Lower leg skin (tissue), 4 donors: ENCODE measurements around the gene GOLGA1. TPM values are rescaled to one million over a fixed set of nuclear protein-coding genes. Genes with fewer than 3 reads are reported as not detected.
A peak's percentile ranks its signal among the peaks of the same experiment; 100 is the strongest.
"Not testable (repeated sequence)": the region's sequence is repeated elsewhere in the genome, so short reads cannot be mapped to it uniquely, and the experiment has no call there.

Source experiments
- DNase-seq, 2 donors: peaks; one replicate each; pipeline ENCODE4 v3.0.0-alpha.2; 2019; ENCODE audit warnings: low spot score in 2 of 2
- H3K4me3 ChIP-seq: fragments of 200-600 bp; sonication (generic); 2 replicates; pipeline ENCODE4 v1.5.1; 2017; ENCODE audit warnings: mild to moderate bottlenecking, low read depth; ENCODE audit not compliant: poor library complexity, severe bottlenecking
- POLR2A ChIP-seq, 2 donors: fragments of 450-650 bp; IDR thresholded peaks; one replicate each; pipeline ENCODE4 v1.6.1; 2016 to 2017; ENCODE audit warnings: antibody characterized with exemption in 2 of 2, mild to moderate bottlenecking in 1 of 2, moderate library complexity in 1 of 2
- WGBS, 2 donors: methylation state at CpG; one replicate each; pipeline ENCODE4 v1.1.5; 2018; 5-methylcytosine and 5-hydroxymethylcytosine counted together
- intact Hi-C: fragments of 100-400 bp; cut with DNase I; formaldehyde crosslinking; loops from one replicate; pipeline ENCODE4 v1.15.0; 2023; ENCODE audit warnings: low total_unique reads
- total RNA-seq, 4 donors: library from RNA; depleted of rRNA; stranded (reverse); fragments of >200 nt; gene quantifications; one replicate each; pipeline ENCODE4 v1.1.0, GENCODE V29; 2016
- TF ChIP-seq, protein P1 (sequence below), 3 donors: fragments of 450-650 bp; IDR thresholded peaks; one replicate each; pipeline ENCODE4 v1.5.1; 2016; ENCODE audit warnings: antibody characterized with exemption in 3 of 3, mild to moderate bottlenecking in 3 of 3, moderate library complexity in 2 of 3

GOLGA1 gene
- total RNA-seq, 4 donors from 2014 or later: 15.0 to 23.4 (median 18.0) TPM

DNA sequence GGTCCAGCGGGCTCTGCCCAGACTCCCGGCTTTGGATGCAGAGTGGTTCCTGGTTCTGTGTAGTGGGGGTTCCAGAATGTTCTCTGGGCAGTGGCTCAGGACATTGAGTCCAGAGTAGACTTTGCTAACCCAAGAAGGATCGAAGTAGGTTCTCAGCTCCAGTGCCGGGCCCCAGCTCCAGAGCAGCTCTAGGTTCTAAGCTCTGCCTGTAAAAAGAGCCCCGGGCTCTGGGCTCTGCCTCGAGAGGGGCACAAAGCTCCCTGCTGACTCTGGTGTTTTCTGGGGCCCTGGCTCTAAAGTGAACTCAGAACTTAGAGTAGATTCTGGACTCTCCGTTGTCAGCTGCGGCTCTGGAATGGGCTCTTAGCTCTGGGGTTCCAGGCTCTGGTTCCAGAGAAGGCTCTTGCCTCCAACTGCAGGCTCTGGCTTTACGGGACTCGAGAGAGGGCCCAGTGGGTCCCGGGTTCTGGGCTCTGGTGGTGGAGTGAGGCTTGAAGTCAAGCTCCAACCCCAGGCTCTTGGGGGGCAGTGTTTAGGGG is 87.2 kb downstream of the GOLGA1 start:
- DNase-seq: no peak
- H3K4me3 ChIP-seq: no peak overlapping the region
- TF ChIP-seq POLR2A (IDR thresholded peaks at IDR 0.05): no peak
- TF ChIP-seq, protein P1, sequence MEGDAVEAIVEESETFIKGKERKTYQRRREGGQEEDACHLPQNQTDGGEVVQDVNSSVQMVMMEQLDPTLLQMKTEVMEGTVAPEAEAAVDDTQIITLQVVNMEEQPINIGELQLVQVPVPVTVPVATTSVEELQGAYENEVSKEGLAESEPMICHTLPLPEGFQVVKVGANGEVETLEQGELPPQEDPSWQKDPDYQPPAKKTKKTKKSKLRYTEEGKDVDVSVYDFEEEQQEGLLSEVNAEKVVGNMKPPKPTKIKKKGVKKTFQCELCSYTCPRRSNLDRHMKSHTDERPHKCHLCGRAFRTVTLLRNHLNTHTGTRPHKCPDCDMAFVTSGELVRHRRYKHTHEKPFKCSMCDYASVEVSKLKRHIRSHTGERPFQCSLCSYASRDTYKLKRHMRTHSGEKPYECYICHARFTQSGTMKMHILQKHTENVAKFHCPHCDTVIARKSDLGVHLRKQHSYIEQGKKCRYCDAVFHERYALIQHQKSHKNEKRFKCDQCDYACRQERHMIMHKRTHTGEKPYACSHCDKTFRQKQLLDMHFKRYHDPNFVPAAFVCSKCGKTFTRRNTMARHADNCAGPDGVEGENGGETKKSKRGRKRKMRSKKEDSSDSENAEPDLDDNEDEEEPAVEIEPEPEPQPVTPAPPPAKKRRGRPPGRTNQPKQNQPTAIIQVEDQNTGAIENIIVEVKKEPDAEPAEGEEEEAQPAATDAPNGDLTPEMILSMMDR (IDR thresholded peaks at IDR 0.05): no peak
- WGBS, 2 donors: 48 to 57% methylated on average over 10 to 11 of the region's 11 CpGs
- intact Hi-C loops: loop anchor here (2.0 kb wide), 1 partner anchor 81 kb away; no protein-coding TSS in a partner anchor

DNA sequence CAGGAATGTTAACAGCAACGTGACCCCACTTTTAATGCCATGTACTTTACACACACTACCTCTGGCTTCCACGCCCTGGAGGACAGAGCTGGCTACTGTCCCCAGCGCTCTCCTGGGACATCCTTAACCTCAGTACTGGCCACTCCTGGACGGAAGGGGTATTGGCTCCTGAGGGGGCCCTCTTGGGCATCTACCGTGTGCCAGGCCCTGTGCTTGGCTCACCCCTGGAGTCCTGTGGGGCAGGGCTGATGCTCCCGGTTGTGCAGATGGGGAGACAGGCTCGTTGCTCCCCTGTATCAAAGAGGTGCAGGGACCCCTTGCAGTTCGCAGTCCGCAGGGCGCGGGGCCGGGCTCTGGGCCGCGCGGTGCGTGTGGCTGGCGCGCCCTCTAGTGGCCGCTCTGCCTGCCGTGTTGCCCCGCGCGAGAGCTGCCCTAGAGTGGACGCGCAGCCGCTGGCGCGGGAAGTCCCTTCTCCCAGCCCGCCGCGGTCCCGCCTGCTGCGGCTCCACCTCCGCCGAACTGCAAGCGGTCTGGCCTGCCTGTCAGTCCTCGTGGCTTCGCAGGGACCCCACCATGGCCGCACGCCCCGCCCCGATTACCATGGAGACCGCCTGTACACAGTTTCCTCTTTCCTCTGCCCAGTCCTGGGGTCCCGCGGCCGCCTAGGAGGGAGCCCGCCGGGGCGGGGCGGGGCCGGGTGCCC is 87.9 kb downstream of the GOLGA1 start, which contains the start of gene WDR38:
Gene WDR38, plus strand, starts transcription at position 632 of the 703 bp plus-strand sequence. CDS start 72 bp downstream, outside the sequence.
- 3 to 4% methylated on average over 30 to 33 of the region's 51 CpGs for WGBS, 2 donors
- TF ChIP-seq, protein P1 (IDR thresholded peaks at IDR 0.05): peak in 1 of 3 donors; percentile 90
- no peak for TF ChIP-seq POLR2A (IDR thresholded peaks at IDR 0.05)
- intact Hi-C loops: loop anchor here (2.0 kb wide), 1 partner anchor 80 kb away; no protein-coding TSS in a partner anchor
- no peak within 1 kb of the TSS for H3K4me3 ChIP-seq
- DNase-seq: peak in 1 of 2 donors; percentile 94

DNA sequence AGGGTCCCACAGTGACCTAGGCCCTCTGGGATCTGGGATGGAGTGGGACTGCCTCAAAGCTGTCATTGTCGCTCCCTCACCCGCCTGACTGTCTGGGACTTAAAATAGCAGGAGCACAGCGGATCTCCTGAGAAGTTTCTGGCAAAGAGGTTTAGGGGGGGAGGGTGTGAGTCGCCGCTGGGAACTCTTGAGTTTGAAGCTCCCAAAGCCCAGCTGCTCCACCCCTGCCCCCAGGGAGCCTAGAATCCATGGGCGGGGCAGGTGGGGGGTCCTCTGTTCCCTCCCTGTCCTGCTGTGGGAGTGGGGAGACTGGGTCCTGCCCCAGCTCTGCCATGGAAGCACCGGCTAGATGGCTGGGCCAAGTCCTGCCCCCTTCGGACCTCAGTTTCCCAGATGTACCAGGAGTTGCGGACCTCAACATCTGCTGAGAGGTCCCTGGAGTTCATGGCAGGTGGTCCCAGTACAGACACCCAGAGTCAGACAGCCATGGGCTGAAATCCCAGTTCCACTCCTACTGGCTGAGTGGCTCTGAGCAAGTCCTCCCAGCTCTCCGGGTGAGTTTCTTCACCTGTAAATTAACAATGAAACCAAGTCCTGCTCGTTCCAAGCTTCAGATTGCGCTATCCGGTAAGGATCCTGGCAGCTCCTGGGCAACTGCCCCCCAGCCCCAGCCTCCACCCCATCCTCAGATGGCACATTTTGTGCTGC is 88.6 kb downstream of the GOLGA1 start:
- intact Hi-C loops: loop anchor here (2.0 kb wide), 1 partner anchor 79 kb away; no protein-coding TSS in a partner anchor
- H3K4me3 ChIP-seq: no peak overlapping the region
- 44 to 47% methylated on average over 12 of the region's 13 CpGs for WGBS, 2 donors
- no peak for DNase-seq
- TF ChIP-seq, protein P1 (IDR thresholded peaks at IDR 0.05): no peak
- TF ChIP-seq POLR2A (IDR thresholded peaks at IDR 0.05): no peak

DNA sequence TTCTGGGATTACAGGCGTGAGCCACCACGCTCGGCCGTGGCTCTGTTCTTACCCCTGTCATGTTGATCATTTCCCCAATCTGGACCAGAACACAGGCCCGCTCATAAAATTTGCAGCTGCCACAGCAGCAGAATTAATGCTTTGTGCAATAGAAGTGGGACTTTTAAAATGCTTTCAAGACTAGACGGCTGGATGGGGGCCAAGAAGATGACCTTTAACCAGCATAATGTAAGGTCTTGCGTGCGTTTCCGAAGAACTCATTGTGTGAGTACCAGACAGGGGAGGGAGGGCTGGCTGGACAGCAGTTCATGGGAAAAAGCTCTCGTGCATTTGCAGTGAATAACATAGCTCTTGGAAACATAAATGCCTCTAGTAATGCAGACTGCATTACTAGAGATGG is 91.1 kb downstream of the GOLGA1 start:
- TF ChIP-seq POLR2A (IDR thresholded peaks at IDR 0.05): no peak
- TF ChIP-seq, protein P1 (IDR thresholded peaks at IDR 0.05): no peak
- no peak for DNase-seq
- WGBS, 2 donors: 56 to 66% methylated on average over 10 of the region's 10 CpGs
- H3K4me3 ChIP-seq: no peak overlapping the region
- intact Hi-C loops: no loop called here

DNA sequence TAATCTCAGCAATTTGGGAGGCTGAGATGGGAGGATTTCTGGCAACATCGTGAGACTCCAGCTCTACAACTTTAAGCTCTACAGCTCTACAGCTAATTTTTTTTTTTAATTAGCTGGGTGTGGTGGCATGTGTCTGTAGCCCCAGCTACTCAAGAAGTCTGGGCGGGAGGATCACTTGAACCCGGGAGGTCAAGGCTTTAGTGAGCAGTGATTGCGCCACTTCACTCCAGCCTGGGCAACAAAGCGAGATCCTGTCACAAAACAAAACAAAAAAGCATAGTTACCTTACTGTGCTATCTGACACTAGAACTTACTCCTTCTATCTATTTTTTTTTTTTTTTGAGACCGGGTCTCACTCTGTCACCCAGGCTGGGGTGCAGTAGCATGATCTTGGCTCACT is 93.9 kb downstream of the GOLGA1 start:
- 70 to 85% methylated on average over 6 of the region's 6 CpGs for WGBS, 2 donors
- no peak for DNase-seq
- intact Hi-C loops: no loop called here
- no peak overlapping the region for H3K4me3 ChIP-seq
- TF ChIP-seq, protein P1 (IDR thresholded peaks at IDR 0.05): no peak
- TF ChIP-seq POLR2A (IDR thresholded peaks at IDR 0.05): no peak

DNA sequence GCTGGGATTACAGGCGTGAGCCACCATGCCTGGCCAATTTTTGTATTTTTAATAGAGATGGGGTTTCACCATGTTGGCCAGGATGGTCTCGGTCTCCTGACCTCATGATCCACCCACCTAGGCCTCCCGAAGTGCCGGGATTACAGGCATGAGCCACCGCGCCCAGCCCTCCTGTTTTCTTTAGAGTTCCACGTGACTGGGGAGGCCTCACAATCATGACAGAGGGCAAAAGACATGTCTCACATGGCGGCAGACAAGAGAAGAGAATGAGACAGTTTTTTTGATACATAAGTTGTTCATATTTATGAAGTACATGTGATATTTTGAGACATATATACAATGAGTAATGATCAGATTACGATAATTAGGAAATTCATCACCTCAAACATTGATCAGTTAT is 94.4 kb downstream of the GOLGA1 start:
- WGBS, 2 donors: 93 to 96% methylated on average over 9 of the region's 9 CpGs
- H3K4me3 ChIP-seq, DNase-seq, intact Hi-C loops: not testable (repeated sequence)
